Gastrocnemius medialis (tissue), 4 donors: ENCODE measurements around the gene FAM76A.

ENCODE experiments used
- CTCF ChIP-seq, 5 experiments: fragments of 450-650 bp in 3 of 5; fragments of 200-600 bp in 2 of 5; sonication (generic) in 2 of 5; IDR thresholded peaks in 4 of 5; conservative IDR thresholded peaks in 1 of 5; 1 replicate in 4 of 5; 2 replicates in 1 of 5; pipeline ENCODE4 v1.5.1; 2016 to 2019; ENCODE audit warnings: antibody characterized with exemption in 5 of 5, mild to moderate bottlenecking in 3 of 5, moderate library complexity in 3 of 5
- POLR2A ChIP-seq, 2 donors: fragments of 450-650 bp; IDR thresholded peaks; one replicate each; pipeline ENCODE4 v1.6.1; 2017; ENCODE audit warnings: antibody characterized with exemption in 2 of 2, mild to moderate bottlenecking in 2 of 2, moderate library complexity in 2 of 2

- no peak for TF ChIP-seq CTCF (IDR thresholded peaks at IDR 0.05 in 4 of 5, conservative IDR thresholded peaks at IDR 0.05 in 1 of 5)
- no peak for TF ChIP-seq POLR2A (IDR thresholded peaks at IDR 0.05)
Observed at GRCh38 chr1:27811741-27812500, 86.2 kb downstream of the FAM76A start.
